Measurements from ENCODE around the gene FAM107B. TPM values are rescaled to one million over a fixed set of nuclear protein-coding genes. Genes with fewer than 3 reads are reported as not detected.

Gene FAM107B
- total RNA-seq, 1 experiment from 2014 or later = 144 TPM

DNA sequence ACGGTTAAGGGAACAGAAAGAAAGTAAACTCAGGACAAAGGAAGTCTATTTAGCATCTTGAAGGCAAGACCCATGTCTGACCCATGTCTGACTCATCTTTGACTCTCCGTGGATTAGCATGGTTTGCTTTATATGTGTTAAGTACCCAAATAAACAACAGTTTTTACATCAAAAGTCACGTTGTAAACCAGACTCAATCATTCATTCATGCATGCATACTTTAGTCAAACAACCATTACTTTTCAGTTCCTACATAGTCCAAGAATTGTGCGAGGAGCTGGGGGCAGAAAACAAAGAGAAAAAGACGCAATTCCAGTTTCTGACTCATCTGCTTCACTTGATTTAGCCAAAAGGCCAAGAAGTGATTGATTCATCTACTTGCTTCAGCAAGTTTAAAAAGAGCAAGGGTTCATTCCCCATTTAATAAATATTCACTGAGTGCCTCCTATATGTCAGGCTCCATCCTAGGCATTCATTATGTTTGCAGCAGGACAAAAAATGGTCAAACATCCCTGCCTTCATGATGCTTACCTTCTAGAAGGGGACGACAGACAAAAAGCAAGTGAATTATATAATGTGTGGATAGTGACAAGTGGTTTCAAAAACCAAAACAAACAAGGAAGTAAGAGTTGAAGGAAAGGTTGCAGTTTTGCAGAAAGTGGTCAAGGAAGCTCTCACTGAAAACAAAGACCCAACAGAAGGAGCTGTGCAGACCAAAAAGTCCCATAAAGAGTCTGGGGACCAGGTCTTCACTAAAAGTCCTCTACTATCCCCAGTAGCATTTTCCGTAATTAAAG, 116.2 kb downstream of the FAM107B start:
- BruUV-seq (replicated peaks) = no TSS peak
- POLR2A ChIA-PET (ENCODE audit: unreplicated experiment) = no interaction called here
- Histone ChIP-seq H3K9me2 (ENCODE audit: insufficient read depth) (no peaks in the 10 kb centered on the region), H3K36me3 (ENCODE audit: low read depth) (no peaks in the 10 kb centered on the region), H3K27me3 (ENCODE audit: insufficient read depth, low read depth) (no peaks in the 10 kb centered on the region), H3K4me2 (peak overlapping the region; percentile 63), H2AFZ (peak overlapping the region; percentile 20; the same call in 1 of the 2 replicates), H3K4me3 (0 out of 2 replicates have a peak overlapping the region, but pooled peaks have one; percentile 21), H3K9me3 (ENCODE audit: insufficient read depth, low read depth) (no peaks in the 10 kb centered on the region; the same call in 1 of the 2 replicates), H3K27ac (peak overlapping the region; percentile 86), H3K4me1 (replicated peaks; ENCODE audit: insufficient read depth) (peaks cover 62% of the 10 kb centered on the region), H4K20me1 (ENCODE audit: insufficient read depth) (no peaks in the 10 kb centered on the region), H3K79me2 (ENCODE audit: low read depth) (no peaks in the 10 kb centered on the region), H3F3A (ENCODE audit: insufficient read depth, low read depth) (peaks cover 51% of the 10 kb centered on the region)
- CTCF ChIA-PET = no interaction called here
- intact Hi-C loops (cut with micrococcal nuclease; ENCODE audit: unreplicated experiment) = no loop called here
- TF ChIP-seq EZH2 (IDR thresholded peaks at IDR 0.05; ENCODE audit: low read depth) (no peak), CTCF (conservative IDR thresholded peaks at IDR 0.05) (no peak)
- DNase-seq = peak; percentile 24 to 95

- no peak overlapping the region for H3K27ac ChIP-seq
- no peaks in the 10 kb centered on the region for H3K9me2 ChIP-seq (ENCODE audit: insufficient read depth)
- TF ChIP-seq CTCF (conservative IDR thresholded peaks at IDR 0.05) = no peak
- no peak for TF ChIP-seq EZH2 (IDR thresholded peaks at IDR 0.05; ENCODE audit: low read depth)
- no peak overlapping the region for H2AFZ ChIP-seq
- H3K4me1 ChIP-seq (replicated peaks; ENCODE audit: insufficient read depth) = peaks cover 86% of the 10 kb centered on the region
- H3K79me2 ChIP-seq (ENCODE audit: low read depth) = no peaks in the 10 kb centered on the region
- intact Hi-C loops (cut with micrococcal nuclease; ENCODE audit: unreplicated experiment) = no loop called here
- ChIA-PET CTCF (no interaction called here), POLR2A (ENCODE audit: unreplicated experiment) (no interaction called here)
- no peak overlapping the region for H3K4me3 ChIP-seq
- H3K36me3 ChIP-seq (ENCODE audit: low read depth) = no peaks in the 10 kb centered on the region
- no peaks in the 10 kb centered on the region; the same call in 1 of the 2 replicates for H3K9me3 ChIP-seq (ENCODE audit: insufficient read depth, low read depth)
- H3K4me2 ChIP-seq = no peak overlapping the region
- DNase-seq = no peak
- H3F3A ChIP-seq (ENCODE audit: insufficient read depth, low read depth) = peaks cover 73% of the 10 kb centered on the region
- BruUV-seq (replicated peaks) = no TSS peak
- H3K27me3 ChIP-seq (ENCODE audit: insufficient read depth, low read depth) = no peaks in the 10 kb centered on the region
- no peaks in the 10 kb centered on the region for H4K20me1 ChIP-seq (ENCODE audit: insufficient read depth)
Observed at GRCh38 chr10:14656052-14656730, 118.5 kb downstream of the FAM107B start.

- TF ChIP-seq CTCF (conservative IDR thresholded peaks at IDR 0.05) (no peak), EZH2 (IDR thresholded peaks at IDR 0.05; ENCODE audit: low read depth) (no peak)
- intact Hi-C loops (cut with micrococcal nuclease; ENCODE audit: unreplicated experiment) = loop anchor here (5.0 kb wide), 1 partner anchor 182 kb away; the partner anchor contains the start of genes CDNF, HSPA14 and MSANTD7
- BruUV-seq (replicated peaks) = no TSS peak
- Histone ChIP-seq H3K4me3 (no peak overlapping the region), H3K27me3 (ENCODE audit: insufficient read depth, low read depth) (no peaks in the 10 kb centered on the region), H3K79me2 (ENCODE audit: low read depth) (no peaks in the 10 kb centered on the region), H3K9me2 (ENCODE audit: insufficient read depth) (no peaks in the 10 kb centered on the region), H3K9me3 (ENCODE audit: insufficient read depth, low read depth) (no peaks in the 10 kb centered on the region; the same call in 1 of the 2 replicates), H3K36me3 (ENCODE audit: low read depth) (no peaks in the 10 kb centered on the region), H3K27ac (peak overlapping the region; percentile 92), H3F3A (ENCODE audit: insufficient read depth, low read depth) (peaks cover 71% of the 10 kb centered on the region), H3K4me1 (replicated peaks; ENCODE audit: insufficient read depth) (peaks cover 86% of the 10 kb centered on the region), H4K20me1 (ENCODE audit: insufficient read depth) (no peaks in the 10 kb centered on the region), H3K4me2 (peak overlapping the region; percentile 83), H2AFZ (no peak overlapping the region)
- no peak for DNase-seq
- ChIA-PET POLR2A (ENCODE audit: unreplicated experiment) (interaction anchor here (0.6 kb wide), 2 partner anchors 44 to 93 kb away, joined by 4 to 5 read pairs; no protein-coding TSS in a partner anchor), CTCF (no interaction called here)
Observed at GRCh38 chr10:14654821-14655382, 119.8 kb downstream of the FAM107B start.

All from PC-9 (cell line).